NCI-H128 (cell line): ENCODE results near the gene TAAR1.
"Not testable (repeated sequence)": the region's sequence is repeated elsewhere in the genome, so short reads cannot be mapped to it uniquely, and the experiment has no call there.

Experiments used
- DNase-seq: peaks from one replicate; lab custom pipeline; 2025; ENCODE audit not compliant: unreplicated experiment; lab: John Stamatoyannopoulos, UW

Gene TAAR1

GRCh38 chr6:132659082-132659481, at the start of gene TAAR1:
Gene TAAR1 (minus strand): TSS chr6:132659182. CDS start chr6:132646003, 13,179 bp downstream.
- DNase-seq, result no peak

GRCh38 chr6:132708771-132709170, 49.8 kb upstream of the TAAR1 start:
- DNase-seq, result no peak

GRCh38 chr6:132708002-132708401, 49.0 kb upstream of the TAAR1 start:
- no peak for DNase-seq

- DNase-seq, result not testable (repeated sequence)
Observed at GRCh38 chr6:132706756-132707155, 47.8 kb upstream of the TAAR1 start.

- no peak for DNase-seq
Observed at GRCh38 chr6:132703936-132704335, 45.0 kb upstream of the TAAR1 start.

- DNase-seq, result no peak
Observed at GRCh38 chr6:132698608-132699007, 39.6 kb upstream of the TAAR1 start.

GRCh38 chr6:132695773-132696172, 36.8 kb upstream of the TAAR1 start:
- no peak for DNase-seq

GRCh38 chr6:132693478-132693877, 34.5 kb upstream of the TAAR1 start:
- no peak for DNase-seq

GRCh38 chr6:132690678-132691077, 31.7 kb upstream of the TAAR1 start:
- DNase-seq, result no peak

GRCh38 chr6:132687306-132687705, 28.3 kb upstream of the TAAR1 start:
- no peak for DNase-seq

- no peak for DNase-seq
Observed at GRCh38 chr6:132686531-132686930, 27.5 kb upstream of the TAAR1 start.

- DNase-seq, result no peak
Observed at GRCh38 chr6:132685009-132685408, 26.0 kb upstream of the TAAR1 start.

- DNase-seq, result no peak
Observed at GRCh38 chr6:132684272-132684671, 25.3 kb upstream of the TAAR1 start.

- DNase-seq, result no peak
Observed at GRCh38 chr6:132683543-132683942, 24.6 kb upstream of the TAAR1 start.

GRCh38 chr6:132679094-132679493, 20.1 kb upstream of the TAAR1 start:
- DNase-seq, result not testable (repeated sequence)

- no peak for DNase-seq
Observed at GRCh38 chr6:132675749-132676148, 16.8 kb upstream of the TAAR1 start.

GRCh38 chr6:132675002-132675401, 16.0 kb upstream of the TAAR1 start:
- DNase-seq, result no peak

- DNase-seq, result no peak
Observed at GRCh38 chr6:132673376-132674094, 14.6 kb upstream of the TAAR1 start.

- DNase-seq, result no peak
Observed at GRCh38 chr6:132671295-132671694, 12.3 kb upstream of the TAAR1 start.

GRCh38 chr6:132669690-132670291, 10.8 kb upstream of the TAAR1 start:
- DNase-seq, result no peak

GRCh38 chr6:132666118-132666517, 7.1 kb upstream of the TAAR1 start:
- DNase-seq, result no peak

- no peak for DNase-seq
Observed at GRCh38 chr6:132664309-132665034, 5.5 kb upstream of the TAAR1 start.
